ENCODE measurements around the gene DDX20.
"Not testable (repeated sequence)": the region's sequence is repeated elsewhere in the genome, so short reads cannot be mapped to it uniquely, and the experiment has no call there.

The DDX20 gene

GRCh38 chr1:111733992-111734341 lies 21.7 kb upstream of the DDX20 start:
- DNase-seq (ENCODE audit: low read depth), result no peak

GRCh38 chr1:111734426-111734825 lies 21.3 kb upstream of the DDX20 start:
- no peak for DNase-seq (ENCODE audit: low read depth)

GRCh38 chr1:111734856-111735255 lies 20.8 kb upstream of the DDX20 start:
- no peak for DNase-seq (ENCODE audit: low read depth)

- DNase-seq (ENCODE audit: low read depth), result no peak
These were observed 20.4 kb upstream of the DDX20 start for GRCh38 chr1:111735321-111735720.

- DNase-seq (ENCODE audit: low read depth), result no peak
These were observed 19.7 kb upstream of the DDX20 start for GRCh38 chr1:111735858-111736544.

- DNase-seq (ENCODE audit: low read depth), result no peak
These were observed 19.0 kb upstream of the DDX20 start for GRCh38 chr1:111736548-111737215.

GRCh38 chr1:111737216-111738132 lies 18.2 kb upstream of the DDX20 start:
- no peak for DNase-seq (ENCODE audit: low read depth)

GRCh38 chr1:111738133-111738435 lies 17.6 kb upstream of the DDX20 start:
- DNase-seq (ENCODE audit: low read depth), result no peak

- DNase-seq (ENCODE audit: low read depth), result peak; percentile 65
These were observed 17.1 kb upstream of the DDX20 start for GRCh38 chr1:111738436-111739193.

- DNase-seq (ENCODE audit: low read depth), result peak; percentile 72
These were observed 16.3 kb upstream of the DDX20 start, which contains the start of gene INKA2 for GRCh38 chr1:111739194-111739924. TSS of gene INKA2 (minus strand) at chr1:111739395. CDS start at chr1:111739242, 153 bp downstream.

GRCh38 chr1:111739925-111740765 lies 15.6 kb upstream of the DDX20 start:
- DNase-seq (ENCODE audit: low read depth), result peak; percentile 52

GRCh38 chr1:111742292-111742691 lies 13.4 kb upstream of the DDX20 start:
- not testable (repeated sequence) for DNase-seq (ENCODE audit: low read depth)

- no peak for DNase-seq (ENCODE audit: low read depth)
These were observed 12.7 kb upstream of the DDX20 start for GRCh38 chr1:111742938-111743549.

- DNase-seq (ENCODE audit: low read depth), result peak; percentile 89
These were observed 12.0 kb upstream of the DDX20 start for GRCh38 chr1:111743679-111744101.

- no peak for DNase-seq (ENCODE audit: low read depth)
These were observed 9.8 kb upstream of the DDX20 start for GRCh38 chr1:111745675-111746613.

GRCh38 chr1:111746614-111746999 lies 9.1 kb upstream of the DDX20 start:
- DNase-seq (ENCODE audit: low read depth), result no peak

GRCh38 chr1:111747282-111747734 lies 8.4 kb upstream of the DDX20 start:
- DNase-seq (ENCODE audit: low read depth), result peak; percentile 77

- DNase-seq (ENCODE audit: low read depth), result no peak
These were observed 7.8 kb upstream of the DDX20 start for GRCh38 chr1:111747947-111748346.

- DNase-seq (ENCODE audit: low read depth), result no peak
These were observed 6.1 kb upstream of the DDX20 start for GRCh38 chr1:111749628-111750027.
